HTERT RPE-1 (cell line): Measurements from ENCODE around the gene CAND2.
"Not testable (repeated sequence)": the region's sequence is repeated elsewhere in the genome, so short reads cannot be mapped to it uniquely, and the experiment has no call there.

Experiments
- in situ Hi-C: fragments of 300-500 bp; cut with MboI; formaldehyde crosslinking; loops from 4 replicates; pipeline ENCODE4 v1.14.3; 2020; ENCODE audit warnings: low sequenced_read_pairs

CAND2 gene

DNA sequence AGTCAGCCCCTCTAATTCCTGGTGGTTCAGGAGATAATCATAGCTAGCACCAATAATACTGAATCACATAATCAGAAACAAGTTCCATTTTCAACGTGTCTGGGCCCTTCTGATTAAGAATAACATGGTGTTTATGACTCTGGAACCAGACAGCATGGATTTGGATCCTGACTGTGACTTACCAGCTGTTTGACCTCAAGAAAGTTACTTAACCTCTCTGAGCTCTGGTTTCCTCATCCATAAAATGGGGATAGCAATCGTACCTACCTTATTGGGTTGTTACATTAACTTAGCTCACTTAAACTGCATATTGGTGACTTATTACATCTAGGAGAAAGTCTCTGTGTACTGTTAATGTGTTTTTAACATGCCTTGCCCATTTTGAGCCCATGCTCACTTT, 26.7 kb upstream of the CAND2 start:
- in situ Hi-C loops = no loop called here

- in situ Hi-C loops = no loop called here
Measured at GRCh38 chr3:12771236-12771635, 25.2 kb upstream of the CAND2 start.

GRCh38 chr3:12772462-12772861, 24.0 kb upstream of the CAND2 start:
- in situ Hi-C loops = no loop called here

DNA sequence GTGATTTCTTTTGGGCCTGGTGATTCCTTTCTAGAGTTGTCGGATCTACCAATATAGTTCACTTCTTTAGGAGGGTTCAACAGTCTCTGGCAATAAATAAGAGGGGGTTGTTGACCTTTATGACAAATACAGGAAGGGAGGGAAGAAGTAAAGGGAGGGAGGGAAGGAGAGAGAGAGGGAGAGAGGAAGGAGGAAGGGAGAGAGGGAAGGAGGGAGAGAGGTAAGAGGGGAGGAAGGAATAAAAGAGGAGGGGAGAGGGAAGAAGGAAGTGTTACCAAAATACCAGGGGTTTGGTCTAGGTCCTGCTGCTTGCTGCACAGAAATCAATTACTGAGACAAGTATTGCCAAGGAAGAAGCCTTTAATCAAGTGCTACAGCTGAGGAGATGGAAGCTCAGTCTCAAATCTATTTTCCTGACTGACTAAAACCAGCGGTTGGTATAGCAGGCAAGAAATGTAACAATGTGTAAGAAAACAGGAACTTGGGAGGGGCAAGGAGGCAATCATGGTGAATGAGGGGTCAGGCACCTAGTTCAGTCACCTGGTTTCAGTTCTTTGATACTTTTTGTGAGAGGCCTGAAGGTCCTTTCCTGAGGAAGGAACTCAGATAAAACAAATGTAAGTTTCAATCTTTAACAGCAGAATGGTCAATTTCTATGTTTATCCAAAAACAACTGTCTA, 23.3 kb upstream of the CAND2 start:
- in situ Hi-C loops = no loop called here

DNA sequence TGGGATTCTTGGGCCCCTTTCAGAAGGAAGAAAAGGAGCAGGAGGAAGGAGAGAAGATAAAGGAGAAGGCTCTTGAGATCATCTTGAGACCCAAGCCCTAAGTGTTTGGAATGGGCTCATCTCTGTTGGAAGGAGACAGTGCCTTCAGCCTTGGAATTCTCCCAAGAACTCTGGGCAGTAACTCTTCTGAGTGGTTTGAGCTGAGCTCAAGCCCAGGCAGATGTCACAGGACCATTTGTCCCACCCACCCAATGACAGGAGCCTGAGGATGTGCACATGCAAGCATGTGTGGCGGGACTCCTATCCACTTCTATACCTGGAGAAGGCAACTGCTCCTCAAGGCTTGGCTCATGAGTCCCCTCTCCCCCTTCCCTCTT, 22.8 kb upstream of the CAND2 start:
- in situ Hi-C loops = no loop called here

- in situ Hi-C loops = no loop called here
Measured at GRCh38 chr3:12774619-12775018, 21.9 kb upstream of the CAND2 start.

GRCh38 chr3:12775226-12775625, 21.3 kb upstream of the CAND2 start:
- in situ Hi-C loops = no loop called here

GRCh38 chr3:12775970-12776369, 20.5 kb upstream of the CAND2 start:
- in situ Hi-C loops = not testable (repeated sequence)

- in situ Hi-C loops = no loop called here
Measured at GRCh38 chr3:12777171-12777570, 19.3 kb upstream of the CAND2 start.

GRCh38 chr3:12780751-12781150, 15.7 kb upstream of the CAND2 start:
- in situ Hi-C loops = no loop called here

DNA sequence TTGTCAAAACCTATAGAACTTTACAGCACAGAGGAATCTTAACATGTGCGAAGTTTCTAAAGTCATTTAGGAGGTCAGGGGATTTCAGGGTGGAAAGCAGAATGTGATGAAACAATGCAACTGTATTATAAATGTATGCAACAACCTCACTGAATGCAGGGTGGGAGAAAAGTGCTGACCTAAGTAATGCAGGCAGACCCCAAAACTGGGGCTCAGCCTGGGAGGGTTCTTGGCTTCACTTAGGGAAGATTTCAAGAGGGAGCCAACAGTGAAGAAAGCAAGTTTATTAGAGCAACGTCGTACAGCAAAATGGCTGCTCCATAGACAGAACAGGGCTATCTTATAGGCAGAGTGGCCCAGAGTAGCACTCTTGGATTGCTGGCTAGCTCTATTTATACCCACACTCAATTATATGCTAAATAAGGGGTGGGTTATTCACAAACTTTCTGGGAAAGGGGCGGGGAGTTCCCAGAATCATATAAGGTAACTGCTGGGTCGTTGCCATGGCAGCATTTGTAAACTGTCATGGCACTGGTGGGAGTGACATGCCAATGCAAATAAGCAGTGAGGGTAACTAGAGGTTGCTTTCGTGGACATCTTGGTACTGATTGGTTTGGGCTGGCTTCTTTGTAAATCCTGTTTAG, 14.2 kb upstream of the CAND2 start:
- in situ Hi-C loops = no loop called here

DNA sequence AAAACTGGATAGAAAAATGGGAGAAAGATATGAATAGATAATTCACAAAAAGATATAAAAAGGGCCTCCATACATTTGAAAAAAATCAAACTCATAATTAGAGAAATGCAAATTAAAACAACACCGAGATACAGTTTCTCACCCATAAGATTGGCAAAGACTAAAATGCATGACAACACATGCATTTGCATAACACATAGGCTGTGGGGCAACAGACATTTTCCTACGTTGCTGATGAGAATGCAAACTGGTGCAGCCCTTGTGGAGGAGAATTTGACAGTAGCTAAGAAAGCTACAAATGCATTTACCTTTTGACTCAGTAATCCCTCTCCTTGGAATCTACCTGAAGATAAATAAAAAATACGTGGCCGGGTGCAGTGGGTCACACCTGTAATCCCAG, 11.4 kb upstream of the CAND2 start:
- in situ Hi-C loops = no loop called here

DNA sequence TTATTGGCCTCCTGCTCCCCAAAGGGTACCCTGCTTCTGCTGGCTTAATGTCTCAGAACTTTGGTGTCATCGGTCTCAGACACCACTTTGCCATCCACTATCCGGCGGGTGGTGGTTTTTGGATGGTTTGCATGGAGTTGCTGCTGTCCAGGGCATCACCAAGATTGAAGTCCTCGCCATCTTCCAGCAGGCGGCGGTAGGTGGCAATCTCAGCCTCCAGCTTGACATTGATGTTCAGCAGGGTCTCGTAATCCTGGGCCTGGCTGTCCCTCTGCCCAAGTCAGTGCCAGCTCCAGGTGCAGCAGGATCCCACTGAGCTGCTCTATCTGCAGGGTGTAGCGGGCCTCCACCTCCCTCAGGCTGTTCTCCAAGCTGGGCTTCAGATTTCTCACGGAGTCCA, 9.1 kb upstream of the CAND2 start:
- in situ Hi-C loops = not testable (repeated sequence)

DNA sequence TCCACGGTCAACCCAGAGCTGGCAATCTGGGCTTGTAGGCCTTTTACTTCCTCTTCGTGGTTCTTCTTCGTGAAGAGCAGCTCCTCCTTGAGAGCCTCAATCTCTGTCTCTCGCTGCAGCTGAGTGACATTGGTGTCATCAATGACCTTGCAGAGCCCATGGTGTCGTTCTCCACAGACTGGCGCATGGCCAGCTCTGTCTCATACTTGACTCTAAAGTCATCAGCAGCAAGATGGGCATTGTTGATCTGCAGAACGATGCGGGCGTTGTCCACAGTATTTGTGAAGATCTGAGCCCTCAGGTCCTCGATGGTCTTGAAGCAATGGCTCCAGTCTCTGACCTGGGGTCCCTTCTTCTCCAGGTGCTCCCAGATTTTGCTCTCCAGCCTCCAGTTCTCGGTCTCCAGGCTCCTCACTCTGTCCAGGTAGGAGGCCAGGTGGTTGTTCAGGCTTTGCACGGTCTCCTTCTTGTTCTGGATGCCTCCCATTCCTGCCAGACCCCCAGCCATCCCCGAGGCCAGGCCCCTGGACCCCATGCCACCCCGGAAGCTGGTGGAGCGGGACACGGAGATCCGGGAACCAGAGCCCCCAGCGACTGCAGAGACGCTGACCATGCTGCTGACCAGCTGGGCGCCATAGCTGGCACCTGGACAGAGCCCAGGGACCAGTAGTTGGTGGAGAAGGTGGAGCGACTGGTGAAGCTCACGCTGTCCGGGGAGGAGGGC, 8.4 kb upstream of the CAND2 start:
- in situ Hi-C loops = not testable (repeated sequence)

- in situ Hi-C loops = no loop called here
Measured at GRCh38 chr3:12791430-12791829, 5.0 kb upstream of the CAND2 start.

DNA sequence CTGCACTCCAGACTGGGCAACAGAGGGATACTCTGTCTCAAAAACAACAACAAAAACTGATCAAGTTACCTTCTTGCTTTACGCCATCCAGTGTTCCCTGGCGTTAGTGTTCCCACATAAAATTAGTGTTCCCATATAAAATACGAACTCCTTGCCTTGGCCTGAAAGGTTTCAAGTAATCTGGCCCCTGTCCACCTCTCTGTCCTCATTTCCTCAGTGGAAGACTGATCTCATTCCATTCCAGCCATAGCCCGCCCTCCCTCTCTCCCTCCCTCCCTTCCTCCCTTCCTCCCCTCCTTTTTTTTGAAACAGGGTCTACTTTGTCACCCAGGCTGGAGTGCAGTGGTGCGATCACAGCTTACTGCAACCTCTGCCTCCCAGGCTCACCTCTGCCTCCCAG, 2.8 kb upstream of the CAND2 start:
- in situ Hi-C loops = no loop called here

DNA sequence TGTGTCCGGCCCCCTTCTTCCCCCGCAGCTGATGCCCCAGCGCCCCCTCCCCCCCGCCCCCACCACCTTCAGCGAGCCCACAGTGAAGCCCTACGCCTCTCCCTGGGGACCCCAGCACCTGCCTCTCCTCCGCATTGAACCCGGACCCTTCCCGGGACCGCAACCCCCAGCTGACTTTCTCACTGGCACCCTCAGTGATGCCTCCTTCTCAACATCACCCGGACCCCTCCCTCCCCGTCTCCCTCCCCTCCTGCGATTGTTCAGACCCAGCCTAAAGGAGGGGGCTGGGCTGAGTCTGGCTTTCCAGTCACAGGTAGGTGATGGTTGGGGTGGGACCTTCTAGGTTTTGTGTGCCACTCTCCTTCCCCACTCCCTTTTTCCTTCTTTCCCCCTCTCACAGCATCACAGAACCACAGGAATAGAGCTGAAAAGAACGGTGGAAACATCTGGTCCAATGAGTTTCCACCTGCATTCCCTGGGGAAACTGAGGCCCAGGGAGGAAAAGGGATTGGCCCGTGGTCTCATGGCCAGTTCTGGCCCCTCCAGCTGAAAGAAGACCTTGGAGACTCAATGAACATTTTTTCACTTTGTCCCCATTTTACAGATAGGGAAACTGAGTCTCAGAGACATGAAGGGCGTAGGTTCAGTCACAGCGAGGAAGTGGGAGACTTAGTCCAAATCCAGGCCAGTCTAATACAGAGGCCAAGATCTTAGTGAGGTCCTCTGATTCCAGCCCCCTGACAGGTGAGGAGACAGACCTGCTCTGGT, 828 bp downstream of the CAND2 start:
- in situ Hi-C loops = no loop called here

GRCh38 chr3:12797892-12798558, 1.5 kb downstream of the CAND2 start:
- in situ Hi-C loops = no loop called here

GRCh38 chr3:12798559-12799179, 2.2 kb downstream of the CAND2 start:
- in situ Hi-C loops = no loop called here
